Activated CD8-positive, alpha-beta T cell treated with anti-CD3 and anti-CD28 coated beads for 36 hours (primary cell): ENCODE data around the gene GJC1. TPM values are rescaled to one million over a fixed set of nuclear protein-coding genes. Genes with fewer than 3 reads are reported as not detected.
A peak's percentile ranks its signal among the peaks of the same experiment; 100 is the strongest.

Source experiments
- ATAC-seq: fragments of 200-7000 bp; cut with Tn5 transposase; one replicate; pipeline ENCODE4 v1.10.0; 2021; ENCODE audit warnings: mild to moderate bottlenecking, moderate library complexity
- CTCF ChIA-PET: fragments of 350-600 bp; sonication (Branson Sonifier 250); formaldehyde crosslinking; loops from one replicate; lab custom pipeline; 2021; ENCODE audit warnings: antibody characterized with exemption; lab: Charles Lee
- POLR2A ChIA-PET: fragments of 350-600 bp; sonication (Branson Sonifier 250); formaldehyde crosslinking; loops from one replicate; lab custom pipeline; 2021; ENCODE audit warnings: antibody characterized with exemption; lab: Charles Lee
- DNase-seq: peaks from one replicate; pipeline ENCODE4 v3.0.0-alpha.2; 2020
- H3K27ac Mint-ChIP-seq: one replicate; pipeline ENCODE4 v1.8.0; 2021; ENCODE audit warnings: mild to moderate bottlenecking, mixed read lengths
- H3K27me3 Mint-ChIP-seq: one replicate; pipeline ENCODE4 v1.8.0; 2021; ENCODE audit warnings: mixed read lengths
- H3K36me3 Mint-ChIP-seq: one replicate; pipeline ENCODE4 v1.8.0; 2021; ENCODE audit warnings: low read depth, mixed read lengths
- H3K4me1 Mint-ChIP-seq: one replicate; pipeline ENCODE4 v1.8.0; 2021; ENCODE audit warnings: low read depth, mixed read lengths
- H3K4me3 Mint-ChIP-seq: one replicate; pipeline ENCODE4 v1.8.0; 2021; ENCODE audit warnings: mild to moderate bottlenecking, moderate library complexity, mixed read lengths
- H3K9me3 Mint-ChIP-seq: one replicate; pipeline ENCODE4 v1.8.0; 2021; ENCODE audit warnings: mixed read lengths
- CTCF ChIP-seq: fragments of 200-600 bp; IDR thresholded peaks from one replicate; pipeline ENCODE4 v1.8.0; 2022; ENCODE audit warnings: antibody characterized with exemption, mild to moderate bottlenecking
- intact Hi-C: fragments of 100-400 bp; cut with micrococcal nuclease; formaldehyde crosslinking; loops from one replicate; pipeline ENCODE4 v1.10.0; 2022
- total RNA-seq, 2 experiments: library from RNA; stranded (reverse); gene quantifications; one replicate each; pipeline ENCODE4 v1.2.3, GENCODE V29; 2021

The GJC1 gene
- total RNA-seq, 2 experiments from 2014 or later: 5.6 TPM

GRCh38 chr17:44781551-44782325 lies 48.3 kb downstream of the GJC1 start:
- no peak overlapping the region for H3K4me3 Mint-ChIP-seq
- CTCF ChIA-PET: interaction anchor here (0.9 to 13.0 kb wide), 5 partner anchors 47 to 241 kb away, joined by 3 to 205 read pairs (median 5); no protein-coding TSS in a partner anchor
- intact Hi-C loops: no loop called here
- peaks cover 3% of the 10 kb centered on the region for H3K27me3 Mint-ChIP-seq
- POLR2A ChIA-PET: interaction anchor here (0.6 to 1.2 kb wide), 2 partner anchors 25 to 82 kb away, joined by 3 read pairs; no protein-coding TSS in a partner anchor
- DNase-seq (no peak), ATAC-seq (no peak)
- H3K9me3 Mint-ChIP-seq: no peaks in the 10 kb centered on the region
- TF ChIP-seq CTCF: no peak
- H3K4me1 Mint-ChIP-seq: peaks cover 2% of the 10 kb centered on the region
- no peaks in the 10 kb centered on the region for H3K36me3 Mint-ChIP-seq
- no peak overlapping the region for H3K27ac Mint-ChIP-seq

GRCh38 chr17:44780845-44781480 lies 49.1 kb downstream of the GJC1 start:
- no peak for TF ChIP-seq CTCF
- H3K36me3 Mint-ChIP-seq: no peaks in the 10 kb centered on the region
- ATAC-seq (no peak), DNase-seq (no peak)
- H3K27ac Mint-ChIP-seq: no peak overlapping the region
- ChIA-PET CTCF (interaction anchor here (0.9 to 13.0 kb wide), 7 partner anchors 48 to 270 kb away, joined by 3 to 205 read pairs (median 5); no protein-coding TSS in a partner anchor), POLR2A (interaction anchor here (0.8 to 1.2 kb wide), 2 partner anchors 31 to 83 kb away, joined by 3 to 4 read pairs; no protein-coding TSS in a partner anchor)
- no peak overlapping the region for H3K4me3 Mint-ChIP-seq
- intact Hi-C loops: no loop called here
- H3K27me3 Mint-ChIP-seq: peaks cover 3% of the 10 kb centered on the region
- H3K4me1 Mint-ChIP-seq: peaks cover 5% of the 10 kb centered on the region
- no peaks in the 10 kb centered on the region for H3K9me3 Mint-ChIP-seq

- Mint-ChIP-seq H3K4me1 (peaks cover 5% of the 10 kb centered on the region), H3K27me3 (peaks cover 3% of the 10 kb centered on the region), H3K4me3 (no peak overlapping the region), H3K9me3 (no peaks in the 10 kb centered on the region), H3K36me3 (no peaks in the 10 kb centered on the region), H3K27ac (no peak overlapping the region)
- no peak for ATAC-seq
- no peak for TF ChIP-seq CTCF
- DNase-seq: no peak
- intact Hi-C loops: no loop called here
- ChIA-PET CTCF (interaction anchor here (0.7 to 13.0 kb wide), 17 partner anchors 11 to 271 kb away, joined by 3 to 205 read pairs (median 4); partner anchors contain the start of gene DBF4B), POLR2A (interaction anchor here (0.6 to 1.2 kb wide), 4 partner anchors 44 to 239 kb away, joined by 3 to 4 read pairs (median 3); no protein-coding TSS in a partner anchor)
Observed at GRCh38 chr17:44780161-44780560, 49.9 kb downstream of the GJC1 start.

GRCh38 chr17:44779211-44780025 lies 50.7 kb downstream of the GJC1 start:
- Mint-ChIP-seq H3K4me1 (peaks cover 5% of the 10 kb centered on the region), H3K27me3 (peaks cover 3% of the 10 kb centered on the region), H3K4me3 (peak overlapping the region; percentile 48), H3K27ac (no peak overlapping the region), H3K9me3 (no peaks in the 10 kb centered on the region), H3K36me3 (no peaks in the 10 kb centered on the region)
- DNase-seq: peak; percentile 90
- POLR2A ChIA-PET: interaction anchor here (0.6 to 1.2 kb wide), 3 partner anchors 44 to 240 kb away, joined by 3 to 4 read pairs (median 3); no protein-coding TSS in a partner anchor
- CTCF ChIA-PET: interaction anchor here (0.7 to 13.0 kb wide), 30 partner anchors 12 to 320 kb away, joined by 3 to 205 read pairs (median 4); partner anchors contain the start of genes DBF4B and EFTUD2
- peak; percentile 96 for TF ChIP-seq CTCF
- intact Hi-C loops: no loop called here
- peak; percentile 32 for ATAC-seq
